ENCODE measurements around the gene CD5L. TPM values are rescaled to one million over a fixed set of nuclear protein-coding genes. Genes with fewer than 3 reads are reported as not detected.

CD5L gene
- 0.19 TPM for total RNA-seq
- polyA plus RNA-seq (ENCODE audit: insufficient read depth, low read depth, low replicate concordance) = not detected
- long read RNA-seq, donor 1 = 0 reads
- long read RNA-seq, donor 2 = 0 reads
- long read RNA-seq, donor 3, partial matches to known transcripts = 0 of 1 reads
- long read RNA-seq, donor 3, other reads (novel, unspliced or antisense) = 0 of 1 reads
- long read RNA-seq, donor 4 = 0 reads
- long read RNA-seq, donor 5 = 0 reads
- long read RNA-seq, donor 6 = 0 reads
- long read RNA-seq, donor 7 = 0 reads
- long read RNA-seq, donor 8 = 0 reads
- long read RNA-seq, donor 9 = 0 reads
- long read RNA-seq, donor 10 = 0 reads

GRCh38 chr1:157841708-157842107 lies at the start of gene CD5L:
TSS of gene CD5L (minus strand) at chr1:157841808. CDS start at chr1:157841701, 107 bp downstream.
- DNase-seq = no peak
- Histone ChIP-seq H3K4me1 (ENCODE audit: control insufficient read depth in 2 of 3, insufficient read depth in 2 of 3, low read depth in 1 of 3, low read length in 3 of 3) (no peaks in the 10 kb centered on the region), H3K4me3 (ENCODE audit: low read length in 3 of 3) (no peak within 1 kb of the TSS), H3K9me3 (ENCODE audit: control insufficient read depth in 2 of 3, insufficient read depth in 1 of 3, low read length in 3 of 3) (no peaks in the 10 kb centered on the region), H3K27me3 (ENCODE audit: control insufficient read depth, insufficient read depth, low read length) (no peaks in the 10 kb centered on the region), H3K27ac (ENCODE audit: low read depth in 2 of 2, low read length in 2 of 2) (no peak within 1 kb of the TSS), H3K36me3 (ENCODE audit: control insufficient read depth in 2 of 3, insufficient read depth in 3 of 3, low read length in 3 of 3) (no peaks in the 10 kb centered on the region), H3K9ac (ENCODE audit: low read length in 3 of 3) (no peak within 1 kb of the TSS)
- FAIRE-seq = no peak
- intact Hi-C loops (cut with DNase I) = no loop called here
- no peak for TF ChIP-seq CTCF (IDR thresholded peaks at IDR 0.05; ENCODE audit: borderline replicate concordance, extremely low read depth, insufficient read depth)

- Histone ChIP-seq H3K9me3 (ENCODE audit: control insufficient read depth in 2 of 3, insufficient read depth in 1 of 3, low read length in 3 of 3) (no peaks in the 10 kb centered on the region), H3K4me1 (ENCODE audit: control insufficient read depth in 2 of 3, insufficient read depth in 2 of 3, low read depth in 1 of 3, low read length in 3 of 3) (no peaks in the 10 kb centered on the region), H3K9ac (ENCODE audit: low read length in 3 of 3) (no peak overlapping the region), H3K27me3 (ENCODE audit: control insufficient read depth, insufficient read depth, low read length) (no peaks in the 10 kb centered on the region), H3K4me3 (ENCODE audit: low read length in 3 of 3) (no peak overlapping the region), H3K27ac (ENCODE audit: low read depth in 2 of 2, low read length in 2 of 2) (no peak overlapping the region), H3K36me3 (ENCODE audit: control insufficient read depth in 2 of 3, insufficient read depth in 3 of 3, low read length in 3 of 3) (no peaks in the 10 kb centered on the region)
- DNase-seq = no peak
- intact Hi-C loops (cut with DNase I) = no loop called here
- FAIRE-seq = no peak
- no peak for TF ChIP-seq CTCF (IDR thresholded peaks at IDR 0.05; ENCODE audit: borderline replicate concordance, extremely low read depth, insufficient read depth)
These were observed 41.0 kb upstream of the CD5L start for GRCh38 chr1:157882580-157882979.

- no peaks in the 10 kb centered on the region for H3K4me1 ChIP-seq (ENCODE audit: control insufficient read depth in 2 of 3, insufficient read depth in 2 of 3, low read depth in 1 of 3, low read length in 3 of 3)
- no peak overlapping the region for H3K4me3 ChIP-seq (ENCODE audit: low read length in 3 of 3)
- H3K9me3 ChIP-seq (ENCODE audit: control insufficient read depth in 2 of 3, insufficient read depth in 1 of 3, low read length in 3 of 3) = no peaks in the 10 kb centered on the region
- FAIRE-seq (no peak), DNase-seq (no peak)
- no peak for TF ChIP-seq CTCF (IDR thresholded peaks at IDR 0.05; ENCODE audit: borderline replicate concordance, extremely low read depth, insufficient read depth)
- H3K27me3 ChIP-seq (ENCODE audit: control insufficient read depth, insufficient read depth, low read length) = no peaks in the 10 kb centered on the region
- no peaks in the 10 kb centered on the region for H3K36me3 ChIP-seq (ENCODE audit: control insufficient read depth in 2 of 3, insufficient read depth in 3 of 3, low read length in 3 of 3)
- H3K9ac ChIP-seq (ENCODE audit: low read length in 3 of 3) = no peak overlapping the region
- intact Hi-C loops (cut with DNase I) = no loop called here
- no peak overlapping the region for H3K27ac ChIP-seq (ENCODE audit: low read depth in 2 of 2, low read length in 2 of 2)
These were observed 39.0 kb upstream of the CD5L start for GRCh38 chr1:157880621-157881020.
